PFSK-1 (cell line): Measurements from ENCODE around the gene SLC38A9.

ENCODE experiments used
- FOXP2 ChIP-seq: optimal IDR thresholded peaks from 2 replicates; pipeline ENCODE3; 2011; ENCODE audit warnings: borderline replicate concordance, control low read depth, inconsistent platforms; ENCODE audit not compliant: insufficient read depth; ENCODE audit errors: extremely low read length, extremely low read depth
- POLR2AphosphoS5 ChIP-seq: IDR thresholded peaks from 2 replicates; pipeline ENCODE4 v1.6.1; 2012; ENCODE audit warnings: low read depth, mild to moderate bottlenecking, control low read depth, low read length, moderate library complexity
- SIN3A ChIP-seq: IDR thresholded peaks from 2 replicates; pipeline ENCODE4 v1.6.1; 2012; ENCODE audit warnings: mild to moderate bottlenecking, low read length, moderate library complexity, borderline replicate concordance; ENCODE audit not compliant: insufficient read depth
- TAF1 ChIP-seq: IDR thresholded peaks from 2 replicates; pipeline ENCODE4 v1.6.1; 2012; ENCODE audit warnings: low read length, control low read depth, borderline replicate concordance; ENCODE audit not compliant: insufficient read depth
- TF ChIP-seq, protein P1 (sequence below), 2 experiments: IDR thresholded peaks; 2 replicates each; pipeline versions ENCODE4 v1.6.1 to v1.8.0; 2011 to 2012; ENCODE audit warnings: low read depth in 2 of 2, low read length in 2 of 2, control low read depth in 1 of 2, inconsistent platforms in 1 of 2, mild to moderate bottlenecking in 1 of 2, moderate library complexity in 1 of 2; ENCODE audit not compliant: insufficient read depth in 1 of 2

SLC38A9 gene

GRCh38 chr5:55714339-55714738 is 2.2 kb upstream of the SLC38A9 start:
- no peak for TF ChIP-seq SIN3A
- TF ChIP-seq TAF1, result no peak
- TF ChIP-seq FOXP2, result no peak
- TF ChIP-seq POLR2AphosphoS5, result no peak
- TF ChIP-seq, protein P1, sequence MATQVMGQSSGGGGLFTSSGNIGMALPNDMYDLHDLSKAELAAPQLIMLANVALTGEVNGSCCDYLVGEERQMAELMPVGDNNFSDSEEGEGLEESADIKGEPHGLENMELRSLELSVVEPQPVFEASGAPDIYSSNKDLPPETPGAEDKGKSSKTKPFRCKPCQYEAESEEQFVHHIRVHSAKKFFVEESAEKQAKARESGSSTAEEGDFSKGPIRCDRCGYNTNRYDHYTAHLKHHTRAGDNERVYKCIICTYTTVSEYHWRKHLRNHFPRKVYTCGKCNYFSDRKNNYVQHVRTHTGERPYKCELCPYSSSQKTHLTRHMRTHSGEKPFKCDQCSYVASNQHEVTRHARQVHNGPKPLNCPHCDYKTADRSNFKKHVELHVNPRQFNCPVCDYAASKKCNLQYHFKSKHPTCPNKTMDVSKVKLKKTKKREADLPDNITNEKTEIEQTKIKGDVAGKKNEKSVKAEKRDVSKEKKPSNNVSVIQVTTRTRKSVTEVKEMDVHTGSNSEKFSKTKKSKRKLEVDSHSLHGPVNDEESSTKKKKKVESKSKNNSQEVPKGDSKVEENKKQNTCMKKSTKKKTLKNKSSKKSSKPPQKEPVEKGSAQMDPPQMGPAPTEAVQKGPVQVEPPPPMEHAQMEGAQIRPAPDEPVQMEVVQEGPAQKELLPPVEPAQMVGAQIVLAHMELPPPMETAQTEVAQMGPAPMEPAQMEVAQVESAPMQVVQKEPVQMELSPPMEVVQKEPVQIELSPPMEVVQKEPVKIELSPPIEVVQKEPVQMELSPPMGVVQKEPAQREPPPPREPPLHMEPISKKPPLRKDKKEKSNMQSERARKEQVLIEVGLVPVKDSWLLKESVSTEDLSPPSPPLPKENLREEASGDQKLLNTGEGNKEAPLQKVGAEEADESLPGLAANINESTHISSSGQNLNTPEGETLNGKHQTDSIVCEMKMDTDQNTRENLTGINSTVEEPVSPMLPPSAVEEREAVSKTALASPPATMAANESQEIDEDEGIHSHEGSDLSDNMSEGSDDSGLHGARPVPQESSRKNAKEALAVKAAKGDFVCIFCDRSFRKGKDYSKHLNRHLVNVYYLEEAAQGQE (IDR thresholded peaks at IDR 0.05; ENCODE audit: insufficient read depth in 1 of 2, low read depth in 2 of 2, low read length in 2 of 2), result no peak

DNA sequence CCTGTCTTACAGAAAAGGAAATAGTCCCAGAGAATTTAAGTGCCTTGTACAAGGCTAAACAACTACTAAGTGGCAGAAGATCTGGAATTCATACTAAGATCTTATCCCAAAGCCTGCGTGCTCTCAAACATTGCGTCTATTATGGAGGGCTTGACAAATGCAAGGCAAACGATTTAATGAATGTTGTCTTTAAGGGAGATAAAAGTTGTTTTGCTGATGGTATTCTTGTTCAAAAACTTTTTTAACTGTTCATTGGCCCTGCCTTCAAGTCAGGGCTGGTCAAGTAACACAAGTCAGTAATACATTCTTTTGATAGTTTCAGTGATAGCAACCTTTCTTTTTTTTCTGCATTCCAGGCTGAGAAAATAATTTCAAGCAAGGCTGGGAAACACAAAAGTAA is 1.7 kb upstream of the SLC38A9 start:
- TF ChIP-seq TAF1 (no peak), POLR2AphosphoS5 (no peak), FOXP2 (no peak), SIN3A (no peak)
- TF ChIP-seq, protein P1 (IDR thresholded peaks at IDR 0.05; ENCODE audit: insufficient read depth in 1 of 2, low read depth in 2 of 2, low read length in 2 of 2), result no peak

DNA sequence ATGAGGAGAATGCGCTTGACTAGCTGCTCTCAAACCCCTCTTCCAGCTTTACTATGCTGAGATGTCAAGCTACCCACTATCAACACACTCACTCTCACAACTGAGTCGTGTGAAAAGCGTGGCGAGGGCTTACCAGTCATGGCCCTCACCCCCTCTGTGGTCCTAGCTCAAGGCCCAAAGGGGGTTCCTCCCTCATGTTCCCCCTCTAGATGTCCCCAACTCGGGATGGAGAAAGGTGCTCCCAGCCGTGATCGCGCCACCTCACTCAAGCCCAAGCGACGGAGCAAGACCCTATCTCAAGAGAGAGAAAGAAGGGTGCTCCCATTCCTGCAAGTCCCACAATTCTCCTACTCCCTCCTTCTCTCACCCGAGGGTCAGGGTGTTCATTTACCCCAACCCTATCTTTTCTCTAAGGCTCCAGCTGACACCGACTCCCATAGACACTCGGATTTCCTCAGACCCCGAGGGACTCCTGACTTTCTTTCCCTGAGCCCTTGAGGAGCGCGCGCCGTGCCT is 559 bp downstream of the SLC38A9 start:
- no peak for TF ChIP-seq SIN3A
- no peak for TF ChIP-seq FOXP2
- no peak for TF ChIP-seq POLR2AphosphoS5
- no peak for TF ChIP-seq TAF1
- TF ChIP-seq, protein P1 (IDR thresholded peaks at IDR 0.05; ENCODE audit: insufficient read depth in 1 of 2, low read depth in 2 of 2, low read length in 2 of 2), result no peak

DNA sequence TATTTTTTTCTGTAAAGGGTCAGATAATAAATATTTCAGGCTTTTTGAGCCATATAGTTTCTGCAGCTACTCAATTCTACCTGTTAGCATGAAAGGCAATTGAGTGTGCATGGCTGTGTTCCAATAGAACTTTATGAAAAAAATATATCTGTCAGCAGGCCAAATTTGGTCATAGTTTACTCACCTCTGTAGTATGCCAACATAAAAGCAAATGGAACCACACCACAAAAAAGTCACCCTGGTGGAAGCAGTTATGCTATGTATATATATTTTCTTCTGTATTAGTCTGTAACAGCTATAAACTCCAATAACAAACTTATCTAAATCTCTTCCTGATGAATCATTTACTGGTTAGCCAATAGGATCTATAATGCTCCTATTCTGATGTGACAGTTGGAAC is 3.4 kb downstream of the SLC38A9 start:
- TF ChIP-seq POLR2AphosphoS5 (no peak), SIN3A (no peak), FOXP2 (no peak), TAF1 (no peak)
- TF ChIP-seq, protein P1 (IDR thresholded peaks at IDR 0.05; ENCODE audit: insufficient read depth in 1 of 2, low read depth in 2 of 2, low read length in 2 of 2), result no peak

- TF ChIP-seq SIN3A, result no peak
- no peak for TF ChIP-seq TAF1
- TF ChIP-seq FOXP2, result no peak
- TF ChIP-seq, protein P1 (IDR thresholded peaks at IDR 0.05; ENCODE audit: insufficient read depth in 1 of 2, low read depth in 2 of 2, low read length in 2 of 2), result no peak
- TF ChIP-seq POLR2AphosphoS5, result no peak
Measured at GRCh38 chr5:55706230-55706629, 5.9 kb downstream of the SLC38A9 start.
